ENCODE measurements around the gene KCNE4.

KCNE4 gene

DNA sequence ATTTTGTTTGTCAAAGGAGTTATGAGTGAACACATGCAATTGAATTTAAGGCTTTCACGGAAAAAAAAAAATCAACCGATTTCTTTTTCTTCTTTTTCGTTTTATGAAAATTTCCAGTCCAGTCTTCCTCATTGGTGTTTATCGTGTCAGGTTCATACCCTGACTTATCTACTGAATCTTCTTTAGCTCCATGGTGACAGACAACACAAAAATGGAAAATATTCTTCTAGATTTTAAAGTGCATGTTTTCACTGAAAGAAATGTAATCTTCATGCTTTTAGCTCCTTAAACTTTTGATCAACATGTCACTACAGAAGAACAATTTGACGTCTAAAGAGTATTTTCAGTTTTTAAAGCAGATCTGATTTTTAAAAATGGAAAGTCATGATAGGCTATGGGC, 14.7 kb downstream of the KCNE4 start:
- TF ChIP-seq, protein P1, sequence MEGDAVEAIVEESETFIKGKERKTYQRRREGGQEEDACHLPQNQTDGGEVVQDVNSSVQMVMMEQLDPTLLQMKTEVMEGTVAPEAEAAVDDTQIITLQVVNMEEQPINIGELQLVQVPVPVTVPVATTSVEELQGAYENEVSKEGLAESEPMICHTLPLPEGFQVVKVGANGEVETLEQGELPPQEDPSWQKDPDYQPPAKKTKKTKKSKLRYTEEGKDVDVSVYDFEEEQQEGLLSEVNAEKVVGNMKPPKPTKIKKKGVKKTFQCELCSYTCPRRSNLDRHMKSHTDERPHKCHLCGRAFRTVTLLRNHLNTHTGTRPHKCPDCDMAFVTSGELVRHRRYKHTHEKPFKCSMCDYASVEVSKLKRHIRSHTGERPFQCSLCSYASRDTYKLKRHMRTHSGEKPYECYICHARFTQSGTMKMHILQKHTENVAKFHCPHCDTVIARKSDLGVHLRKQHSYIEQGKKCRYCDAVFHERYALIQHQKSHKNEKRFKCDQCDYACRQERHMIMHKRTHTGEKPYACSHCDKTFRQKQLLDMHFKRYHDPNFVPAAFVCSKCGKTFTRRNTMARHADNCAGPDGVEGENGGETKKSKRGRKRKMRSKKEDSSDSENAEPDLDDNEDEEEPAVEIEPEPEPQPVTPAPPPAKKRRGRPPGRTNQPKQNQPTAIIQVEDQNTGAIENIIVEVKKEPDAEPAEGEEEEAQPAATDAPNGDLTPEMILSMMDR (IDR thresholded peaks at IDR 0.05; ENCODE audit: borderline replicate concordance, insufficient read depth, low read depth, low read length) = no peak
- no peak overlapping the region for H3K4me3 ChIP-seq (ENCODE audit: low read depth, low read length)

DNA sequence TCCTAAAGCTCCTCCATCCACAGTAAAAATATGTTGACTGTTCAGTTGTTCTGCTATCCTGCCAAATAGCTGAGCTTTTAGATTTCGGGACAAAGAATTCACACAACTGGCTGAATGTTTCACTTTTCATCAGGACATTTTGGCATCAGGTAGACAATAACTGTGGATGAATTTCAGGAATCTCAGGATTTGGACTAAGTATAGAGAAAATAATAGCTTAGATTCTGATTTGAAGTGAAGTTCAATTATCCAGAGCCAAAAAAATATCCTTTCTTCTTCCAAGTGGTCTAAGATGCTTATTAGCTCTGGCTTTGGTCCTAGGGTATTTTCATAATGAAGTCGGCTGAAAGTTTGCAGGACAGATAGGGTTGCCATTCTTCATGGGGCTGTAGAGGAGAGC, 16.1 kb downstream of the KCNE4 start:
- H3K4me3 ChIP-seq (ENCODE audit: low read depth, low read length) = no peak overlapping the region

DNA sequence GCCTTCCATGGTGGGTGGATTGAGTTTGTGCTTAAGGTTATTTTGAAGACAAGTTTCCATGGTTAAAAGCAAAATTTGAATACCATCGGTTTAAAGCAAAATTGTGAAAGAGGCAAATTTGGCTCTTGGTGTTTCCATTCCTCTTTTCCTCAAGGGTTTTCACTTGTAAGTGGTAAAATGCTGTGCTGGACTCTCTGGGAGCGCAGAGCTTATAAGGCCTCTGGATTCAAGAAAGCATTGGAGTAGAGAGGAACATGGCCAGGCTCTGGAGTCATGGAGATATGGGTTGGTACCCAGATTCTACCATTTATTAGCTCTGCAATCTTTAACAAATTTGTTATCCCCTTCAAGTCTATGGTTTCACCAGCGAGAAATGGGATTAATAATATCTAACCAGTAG, 17.5 kb downstream of the KCNE4 start:
- TF ChIP-seq, protein P1 (IDR thresholded peaks at IDR 0.05; ENCODE audit: borderline replicate concordance, insufficient read depth, low read depth, low read length) = no peak
- no peak overlapping the region for H3K4me3 ChIP-seq (ENCODE audit: low read depth, low read length)

More for the DNA sequence above, 16.1 kb downstream of the KCNE4 start:
- TF ChIP-seq, protein P1 (IDR thresholded peaks at IDR 0.05; ENCODE audit: borderline replicate concordance, insufficient read depth, low read depth, low read length) = no peak

DNA sequence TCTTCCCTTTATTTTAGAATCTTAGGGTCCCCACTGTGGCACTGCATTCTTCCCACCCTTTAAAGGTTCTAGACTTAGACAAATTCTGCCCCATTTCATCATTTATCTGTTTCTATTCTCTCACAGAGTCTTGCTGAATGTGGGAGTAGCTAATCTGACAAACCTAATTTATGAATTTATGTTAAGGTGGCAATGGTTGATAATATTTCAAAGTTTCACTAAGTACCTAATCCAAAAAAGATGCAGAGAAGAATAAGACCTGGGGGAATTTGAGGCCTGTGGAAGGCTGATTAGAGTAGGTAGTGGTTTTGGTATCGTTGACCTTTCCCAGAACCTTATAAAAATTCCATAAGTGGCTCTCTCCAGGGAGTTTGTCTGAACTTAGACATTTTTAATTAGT, 18.0 kb downstream of the KCNE4 start:
- no peak overlapping the region for H3K4me3 ChIP-seq (ENCODE audit: low read depth, low read length)
- TF ChIP-seq, protein P1 (IDR thresholded peaks at IDR 0.05; ENCODE audit: borderline replicate concordance, insufficient read depth, low read depth, low read length) = no peak

DNA sequence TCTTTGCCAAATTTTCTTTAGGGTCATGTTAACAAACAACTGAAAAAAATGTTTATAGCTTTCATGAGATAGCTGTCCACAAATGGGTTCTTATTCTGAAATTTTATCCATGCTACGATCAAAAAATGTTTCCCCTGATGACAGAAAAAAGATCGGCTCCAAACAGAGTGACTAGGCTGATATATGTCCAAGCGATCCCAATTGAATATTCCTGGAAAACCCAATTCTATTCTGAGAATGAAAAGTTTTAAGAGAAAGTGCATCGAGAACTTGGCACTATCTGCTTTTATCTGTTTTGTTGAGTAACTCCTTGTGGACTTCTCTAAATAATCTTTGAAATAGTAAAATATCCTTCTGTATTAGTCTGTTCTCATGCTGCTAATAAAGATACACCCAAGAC, 19.1 kb downstream of the KCNE4 start:
- TF ChIP-seq, protein P1 (IDR thresholded peaks at IDR 0.05; ENCODE audit: borderline replicate concordance, insufficient read depth, low read depth, low read length) = no peak
- no peak overlapping the region for H3K4me3 ChIP-seq (ENCODE audit: low read depth, low read length)

DNA sequence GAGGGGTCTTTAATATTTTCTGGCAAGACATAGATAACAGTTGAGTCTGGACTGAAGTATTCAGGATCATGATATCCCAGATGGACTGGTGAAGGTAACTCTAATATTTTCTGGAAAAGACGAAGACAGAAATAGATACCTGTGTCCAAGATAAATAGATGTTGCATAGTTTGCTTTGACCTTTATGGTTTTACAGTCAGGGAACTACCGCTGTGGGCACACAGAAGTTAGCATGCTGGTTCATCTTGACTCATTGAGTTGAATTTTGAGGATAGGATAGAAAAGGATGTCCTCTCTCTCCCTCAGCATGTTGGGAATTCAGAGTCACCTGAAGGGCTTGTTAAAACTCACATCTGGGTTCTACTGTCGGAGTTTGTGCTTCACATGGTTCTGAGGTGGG, 20.8 kb downstream of the KCNE4 start:
- TF ChIP-seq, protein P1 (IDR thresholded peaks at IDR 0.05; ENCODE audit: borderline replicate concordance, insufficient read depth, low read depth, low read length) = no peak

DNA sequence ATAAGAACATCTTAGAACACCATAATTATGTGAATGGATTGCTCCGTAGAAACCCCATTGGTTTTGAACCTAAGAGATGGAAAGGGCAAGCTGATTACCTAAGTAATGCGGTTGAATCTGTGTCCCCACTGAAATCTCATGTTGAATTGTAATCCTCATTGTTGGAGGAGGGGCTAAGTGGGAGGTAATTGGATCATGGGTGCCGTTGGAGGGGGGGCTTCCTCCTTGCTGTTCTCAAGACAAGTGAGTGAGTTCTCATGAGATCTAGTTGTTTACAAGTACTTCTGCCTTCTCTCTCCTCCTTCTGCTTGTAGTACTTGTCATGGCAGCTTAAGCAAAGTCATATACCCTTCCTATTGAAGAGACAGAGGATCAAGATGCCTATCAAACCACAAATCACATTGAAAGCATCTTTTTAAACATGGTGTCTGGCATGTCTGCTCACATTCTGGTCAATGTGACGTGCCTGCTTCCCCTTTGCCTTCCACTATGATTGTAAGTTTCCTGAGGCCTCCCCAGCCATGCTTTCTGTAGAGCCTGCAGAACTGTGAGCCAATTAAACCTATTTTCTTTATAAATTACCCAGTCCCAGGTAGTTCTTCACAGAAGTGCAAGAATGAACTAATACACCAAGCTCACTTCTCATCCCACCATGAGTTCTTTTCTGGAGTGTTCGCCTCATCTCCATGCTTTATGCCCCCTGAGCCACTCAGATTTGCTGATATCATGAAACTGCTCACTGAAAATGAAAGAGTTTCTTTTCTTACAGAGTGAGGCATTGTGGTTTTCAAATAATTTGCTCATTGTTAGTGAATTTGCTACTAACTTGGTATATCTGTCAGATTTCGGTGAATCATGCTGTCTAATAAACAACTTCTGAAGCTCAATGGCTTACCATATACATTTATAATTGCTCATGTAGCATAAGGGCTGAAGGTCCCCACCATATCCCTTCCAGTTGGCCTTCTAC, 23.6 kb downstream of the KCNE4 start:
- no peak overlapping the region for H3K4me3 ChIP-seq (ENCODE audit: low read depth, low read length)
- TF ChIP-seq, protein P1 (IDR thresholded peaks at IDR 0.05; ENCODE audit: borderline replicate concordance, insufficient read depth, low read depth, low read length) = no peak

More for the DNA sequence above, 20.8 kb downstream of the KCNE4 start:
- H3K4me3 ChIP-seq (ENCODE audit: low read depth, low read length) = no peak overlapping the region

Measured in GM12875 (cell line).